Nephron (organoid): ENCODE results near the gene DNMBP.

Experiments
- H3K27ac Mint-ChIP-seq, 3 experiments: 2 replicates each; pipeline ENCODE4 v1.8.0; 2020; ENCODE audit warnings: mixed read lengths in 3 of 3, mild to moderate bottlenecking in 2 of 3, moderate library complexity in 1 of 3
- H3K27me3 Mint-ChIP-seq: 2 replicates; pipeline ENCODE4 v1.8.0; 2021; ENCODE audit warnings: low read depth, mild to moderate bottlenecking, moderate library complexity, mixed read lengths
- H3K36me3 Mint-ChIP-seq: 2 replicates; pipeline ENCODE4 v1.8.0; 2020; ENCODE audit warnings: low read depth, mixed read lengths
- H3K4me1 Mint-ChIP-seq: 2 replicates; pipeline ENCODE4 v1.8.0; 2020; ENCODE audit warnings: mixed read lengths
- H3K4me3 Mint-ChIP-seq, 3 experiments: 2 replicates each; pipeline ENCODE4 v1.8.0; 2020; ENCODE audit warnings: mild to moderate bottlenecking in 3 of 3, mixed read lengths in 3 of 3, moderate library complexity in 2 of 3
- H3K9me3 Mint-ChIP-seq: 2 replicates; pipeline ENCODE4 v1.8.0; 2020; ENCODE audit warnings: mixed read lengths
- TF ChIP-seq, protein P1 (sequence below), 3 experiments: fragments of 200-600 bp; sonication (generic); IDR thresholded peaks; one replicate each; pipeline ENCODE4 v1.5.0; 2021; ENCODE audit warnings: antibody characterized with exemption in 3 of 3; ENCODE audit not compliant: unreplicated experiment in 3 of 3

Gene DNMBP

DNA sequence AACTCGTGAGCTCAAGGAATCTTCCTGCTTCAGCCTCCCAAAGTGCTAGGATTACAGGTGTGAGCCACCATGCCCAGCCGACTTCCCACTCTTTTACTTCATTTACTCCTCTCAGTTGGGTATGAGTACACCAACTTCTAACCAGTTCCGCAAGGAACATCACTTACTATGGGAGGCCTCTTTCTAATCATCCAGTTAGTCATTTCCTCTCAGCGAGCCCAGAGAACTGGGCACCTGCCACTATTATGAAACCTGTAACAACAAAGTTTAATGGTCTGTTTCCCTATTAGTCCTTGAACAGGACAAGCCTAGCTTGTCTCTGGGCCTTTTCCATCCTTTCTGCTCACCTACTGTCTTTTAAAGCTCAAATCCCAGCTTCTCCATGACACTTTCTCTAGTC is 88.8 kb downstream of the DNMBP start:
- H3K27me3 Mint-ChIP-seq: no peaks in the 10 kb centered on the region
- no peaks in the 10 kb centered on the region for H3K9me3 Mint-ChIP-seq
- TF ChIP-seq, protein P1, sequence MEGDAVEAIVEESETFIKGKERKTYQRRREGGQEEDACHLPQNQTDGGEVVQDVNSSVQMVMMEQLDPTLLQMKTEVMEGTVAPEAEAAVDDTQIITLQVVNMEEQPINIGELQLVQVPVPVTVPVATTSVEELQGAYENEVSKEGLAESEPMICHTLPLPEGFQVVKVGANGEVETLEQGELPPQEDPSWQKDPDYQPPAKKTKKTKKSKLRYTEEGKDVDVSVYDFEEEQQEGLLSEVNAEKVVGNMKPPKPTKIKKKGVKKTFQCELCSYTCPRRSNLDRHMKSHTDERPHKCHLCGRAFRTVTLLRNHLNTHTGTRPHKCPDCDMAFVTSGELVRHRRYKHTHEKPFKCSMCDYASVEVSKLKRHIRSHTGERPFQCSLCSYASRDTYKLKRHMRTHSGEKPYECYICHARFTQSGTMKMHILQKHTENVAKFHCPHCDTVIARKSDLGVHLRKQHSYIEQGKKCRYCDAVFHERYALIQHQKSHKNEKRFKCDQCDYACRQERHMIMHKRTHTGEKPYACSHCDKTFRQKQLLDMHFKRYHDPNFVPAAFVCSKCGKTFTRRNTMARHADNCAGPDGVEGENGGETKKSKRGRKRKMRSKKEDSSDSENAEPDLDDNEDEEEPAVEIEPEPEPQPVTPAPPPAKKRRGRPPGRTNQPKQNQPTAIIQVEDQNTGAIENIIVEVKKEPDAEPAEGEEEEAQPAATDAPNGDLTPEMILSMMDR (IDR thresholded peaks at IDR 0.05; ENCODE audit: unreplicated experiment in 3 of 3): no peak
- no peak overlapping the region for H3K4me3 Mint-ChIP-seq
- peak overlapping the region; percentile 16 to 72 (median 51) for H3K27ac Mint-ChIP-seq
- peaks cover 23% of the 10 kb centered on the region for H3K36me3 Mint-ChIP-seq
- peaks cover 34% of the 10 kb centered on the region for H3K4me1 Mint-ChIP-seq

DNA sequence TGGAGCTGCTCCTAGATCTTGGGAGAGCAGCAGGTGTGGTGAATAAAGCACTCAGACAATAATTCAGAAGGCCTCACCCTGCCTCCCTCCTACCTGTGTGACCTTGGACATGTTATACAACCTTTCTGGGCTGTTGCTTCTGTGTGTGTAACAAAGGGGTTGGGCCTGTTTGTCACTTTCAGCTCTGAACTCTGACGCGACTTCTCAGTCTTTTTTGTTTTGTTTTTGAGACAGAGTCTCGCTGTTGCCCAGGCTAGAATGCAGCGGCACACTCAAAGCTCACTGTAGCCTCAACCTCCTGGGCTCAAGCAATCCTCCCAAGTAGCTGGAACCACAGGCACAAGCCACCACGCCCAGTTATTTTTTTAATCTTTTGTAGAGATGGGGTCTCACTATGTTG is 89.3 kb downstream of the DNMBP start:
- Mint-ChIP-seq H3K27ac (peak overlapping the region; percentile 16 to 72 (median 51)), H3K4me1 (peaks cover 34% of the 10 kb centered on the region), H3K4me3 (no peak overlapping the region), H3K27me3 (no peaks in the 10 kb centered on the region), H3K36me3 (peaks cover 23% of the 10 kb centered on the region), H3K9me3 (no peaks in the 10 kb centered on the region)
- TF ChIP-seq, protein P1 (IDR thresholded peaks at IDR 0.05; ENCODE audit: unreplicated experiment in 3 of 3): no peak

DNA sequence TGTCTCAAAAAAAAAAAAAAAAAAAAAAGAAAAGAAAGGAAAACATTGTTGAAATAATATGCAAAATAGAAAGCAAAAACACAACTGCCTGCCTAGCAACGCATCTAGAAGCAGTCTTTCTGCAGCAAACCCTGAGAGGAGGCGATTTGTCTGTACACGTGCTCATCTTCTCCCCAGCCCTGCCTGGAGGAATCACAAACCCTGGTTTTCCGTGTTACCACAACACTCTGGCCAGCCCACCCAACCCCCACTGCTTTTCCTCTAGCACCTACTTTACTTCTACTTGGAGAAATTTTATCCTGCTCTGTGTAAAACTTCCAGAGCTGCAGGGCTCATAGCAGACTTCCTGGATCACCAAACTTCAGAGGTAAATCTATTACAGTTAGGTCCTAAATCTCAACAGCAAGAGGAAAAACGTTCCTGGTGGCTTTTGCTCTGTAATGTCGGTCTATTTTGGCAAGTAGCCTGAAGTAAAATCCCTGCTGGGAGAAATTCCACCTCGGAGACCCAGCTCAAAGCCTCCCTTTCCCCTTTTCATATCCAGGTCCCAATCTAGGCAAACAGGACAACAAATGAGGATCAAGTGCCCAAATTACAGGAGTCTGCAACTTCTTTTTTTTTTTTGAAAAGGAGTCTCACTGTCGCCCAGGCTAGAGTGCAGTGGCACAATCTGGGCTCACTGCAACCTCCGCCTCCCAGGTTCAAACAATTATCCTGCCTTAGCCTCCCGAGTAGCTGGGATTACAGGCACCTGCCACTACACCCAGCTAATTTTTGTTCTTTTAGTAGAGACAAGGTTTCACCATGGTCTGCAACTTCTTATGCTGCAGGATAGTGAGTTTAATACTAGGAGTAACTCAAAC is 91.6 kb downstream of the DNMBP start:
- H3K9me3 Mint-ChIP-seq: no peaks in the 10 kb centered on the region
- H3K4me1 Mint-ChIP-seq: peaks cover 33% of the 10 kb centered on the region
- H3K4me3 Mint-ChIP-seq: peak overlapping the region; percentile 75 to 82 (median 80)
- H3K27ac Mint-ChIP-seq: peak overlapping the region; percentile 95 to 97 (median 97)
- peaks cover 18% of the 10 kb centered on the region for H3K36me3 Mint-ChIP-seq
- TF ChIP-seq, protein P1 (IDR thresholded peaks at IDR 0.05; ENCODE audit: unreplicated experiment in 3 of 3): no peak
- no peaks in the 10 kb centered on the region for H3K27me3 Mint-ChIP-seq

DNA sequence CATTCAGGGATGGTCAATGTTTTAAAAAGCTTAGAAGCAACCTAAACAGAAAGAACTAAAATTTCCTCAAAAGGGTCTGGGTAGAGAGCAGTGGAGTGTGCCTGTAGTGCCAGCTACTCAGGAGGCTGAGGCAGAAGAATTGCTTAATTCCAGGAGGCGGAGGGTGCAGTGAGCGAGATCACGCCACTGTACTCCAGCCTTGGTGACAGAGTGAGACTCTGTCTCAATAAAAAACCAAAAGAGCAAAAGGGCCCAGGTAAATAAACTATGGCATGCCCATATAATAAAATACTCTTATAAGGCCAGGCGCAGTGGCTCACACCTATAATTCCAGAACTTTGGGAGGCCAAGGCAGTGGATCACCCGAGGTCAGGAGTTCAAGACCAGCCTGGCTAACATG is 93.0 kb downstream of the DNMBP start:
- Mint-ChIP-seq H3K36me3 (peaks cover 10% of the 10 kb centered on the region), H3K9me3 (no peaks in the 10 kb centered on the region), H3K4me1 (peaks cover 34% of the 10 kb centered on the region), H3K27ac (no peak overlapping the region), H3K27me3 (no peaks in the 10 kb centered on the region), H3K4me3 (no peak overlapping the region)
- TF ChIP-seq, protein P1 (IDR thresholded peaks at IDR 0.05; ENCODE audit: unreplicated experiment in 3 of 3): no peak

DNA sequence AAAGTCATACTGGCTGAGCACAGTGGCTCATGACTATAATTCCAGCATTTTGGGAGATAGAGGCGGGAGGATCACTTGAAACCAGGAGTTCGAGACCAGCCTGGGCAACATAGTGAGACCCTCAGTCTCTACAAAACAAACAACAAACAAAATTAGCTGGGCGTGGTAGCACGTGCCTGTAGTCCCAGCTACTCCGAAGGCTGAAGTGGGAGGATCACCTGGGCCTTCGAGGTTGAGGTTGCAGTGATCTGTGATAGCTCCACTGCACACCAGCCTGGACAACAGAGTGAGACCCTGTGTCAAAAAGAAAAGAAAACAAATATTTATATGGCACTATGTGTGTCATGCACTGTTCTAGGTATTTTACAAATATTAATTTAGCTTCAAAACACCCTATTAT is 94.3 kb downstream of the DNMBP start:
- peaks cover 3% of the 10 kb centered on the region for H3K36me3 Mint-ChIP-seq
- peaks cover 34% of the 10 kb centered on the region for H3K4me1 Mint-ChIP-seq
- no peak overlapping the region for H3K27ac Mint-ChIP-seq
- H3K4me3 Mint-ChIP-seq: no peak overlapping the region
- TF ChIP-seq, protein P1 (IDR thresholded peaks at IDR 0.05; ENCODE audit: unreplicated experiment in 3 of 3): no peak
- H3K27me3 Mint-ChIP-seq: no peaks in the 10 kb centered on the region
- H3K9me3 Mint-ChIP-seq: no peaks in the 10 kb centered on the region

DNA sequence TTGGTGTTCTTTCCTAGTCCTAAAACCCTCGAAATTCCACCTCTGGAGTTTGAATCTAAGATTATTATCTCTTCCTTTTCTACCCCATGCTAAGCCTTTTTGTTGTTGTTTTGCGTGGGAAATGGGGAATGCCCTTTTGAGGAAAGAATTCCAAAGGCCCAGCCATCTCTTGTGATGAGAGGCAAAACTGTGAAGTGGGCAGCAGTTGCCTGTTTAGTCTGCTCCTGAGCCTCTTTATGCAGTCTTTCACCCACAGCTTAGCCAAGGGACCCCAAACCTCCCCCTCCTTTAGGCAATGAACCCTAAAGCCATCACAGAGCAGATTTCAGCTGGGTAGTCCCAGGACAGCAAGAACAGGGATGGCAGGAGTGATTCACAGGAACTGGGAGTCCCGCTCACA is 95.5 kb downstream of the DNMBP start:
- Mint-ChIP-seq H3K9me3 (no peaks in the 10 kb centered on the region), H3K27me3 (no peaks in the 10 kb centered on the region), H3K27ac (peak overlapping the region; percentile 65 to 93 (median 88)), H3K36me3 (peaks cover 3% of the 10 kb centered on the region), H3K4me1 (peaks cover 31% of the 10 kb centered on the region), H3K4me3 (peak overlapping the region; percentile 14 to 84 (median 81))
- TF ChIP-seq, protein P1 (IDR thresholded peaks at IDR 0.05; ENCODE audit: unreplicated experiment in 3 of 3): no peak
